ENCODE results near the gene NIF3L1.

Gene NIF3L1, protein sequence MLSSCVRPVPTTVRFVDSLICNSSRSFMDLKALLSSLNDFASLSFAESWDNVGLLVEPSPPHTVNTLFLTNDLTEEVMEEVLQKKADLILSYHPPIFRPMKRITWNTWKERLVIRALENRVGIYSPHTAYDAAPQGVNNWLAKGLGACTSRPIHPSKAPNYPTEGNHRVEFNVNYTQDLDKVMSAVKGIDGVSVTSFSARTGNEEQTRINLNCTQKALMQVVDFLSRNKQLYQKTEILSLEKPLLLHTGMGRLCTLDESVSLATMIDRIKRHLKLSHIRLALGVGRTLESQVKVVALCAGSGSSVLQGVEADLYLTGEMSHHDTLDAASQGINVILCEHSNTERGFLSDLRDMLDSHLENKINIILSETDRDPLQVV

GRCh38 chr2:200888704-200889625 is at the start of gene NIF3L1, which contains the start of gene PPIL3:
TSS of gene NIF3L1 (plus strand) at chr2:200889371. CDS start at chr2:200891944, 2,573 bp downstream.
TSS of gene PPIL3 (minus strand) at chr2:200889077. CDS start at chr2:200887615, 1,462 bp downstream.
- DNase-seq, result peak; percentile 94

DNA sequence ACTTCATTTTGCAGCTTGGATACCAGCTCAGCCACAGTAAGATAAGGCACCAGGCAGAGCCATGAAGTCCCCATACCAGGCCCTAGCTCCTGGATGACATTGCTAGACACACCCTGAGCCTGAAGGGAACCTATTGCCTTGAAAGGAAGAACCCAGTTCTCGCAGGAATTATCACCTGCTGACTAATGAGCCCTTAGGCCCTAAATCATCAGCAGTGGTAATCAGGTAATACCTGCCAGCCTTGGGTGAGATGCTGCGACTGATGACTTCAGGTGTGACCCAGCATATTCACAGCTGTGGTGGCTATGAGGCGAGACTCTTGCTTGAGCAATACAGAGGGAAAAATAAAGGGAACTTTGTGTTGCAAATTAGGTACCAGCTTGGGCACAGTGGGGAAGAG is 49.7 kb upstream of the NIF3L1 start:
- no peak for DNase-seq

DNA sequence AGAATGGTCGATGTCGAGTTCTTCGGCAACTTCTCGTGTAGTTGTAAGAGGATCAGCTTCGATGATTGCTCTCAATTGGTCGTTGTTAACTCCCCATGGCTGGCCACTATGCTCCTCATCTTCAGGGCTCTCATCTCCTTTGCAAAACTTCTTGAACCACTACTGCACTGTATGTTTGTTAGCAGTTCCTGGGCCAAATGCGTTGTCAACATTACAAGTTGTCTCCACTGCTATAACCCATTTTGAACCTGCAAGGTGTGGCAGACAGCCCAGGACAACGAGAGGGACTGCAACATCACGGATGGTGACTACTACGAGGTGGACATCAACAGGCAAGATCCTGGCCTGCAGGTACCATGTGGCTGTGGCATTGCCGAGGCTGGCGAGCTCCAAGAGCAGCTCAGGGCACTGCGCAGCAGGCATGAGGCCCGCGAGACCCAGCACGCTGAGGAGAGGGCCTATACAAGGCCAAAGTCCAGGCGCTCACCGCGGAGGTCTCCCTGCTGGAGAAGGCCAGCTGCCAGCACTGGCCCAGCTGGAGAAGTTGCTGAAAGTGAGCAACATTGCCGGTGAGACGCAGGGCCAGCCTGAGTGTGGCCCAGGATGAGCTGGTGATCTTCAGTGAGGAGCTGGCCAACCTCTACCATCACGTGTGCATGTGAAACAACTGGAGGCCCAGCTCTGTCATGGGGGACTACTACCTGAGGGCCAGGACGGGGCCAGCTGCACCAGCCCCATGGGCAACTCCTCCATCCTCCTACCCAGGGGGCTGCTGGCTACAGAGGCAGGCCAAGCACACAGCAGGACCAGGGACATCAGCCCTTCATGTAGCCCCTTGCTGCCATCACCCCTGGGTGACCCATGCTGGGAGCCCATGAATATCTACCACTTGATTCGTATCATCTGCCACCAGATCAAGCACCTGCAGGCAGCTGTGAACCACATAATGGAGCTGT is 44.9 kb upstream of the NIF3L1 start:
- no peak for DNase-seq

DNA sequence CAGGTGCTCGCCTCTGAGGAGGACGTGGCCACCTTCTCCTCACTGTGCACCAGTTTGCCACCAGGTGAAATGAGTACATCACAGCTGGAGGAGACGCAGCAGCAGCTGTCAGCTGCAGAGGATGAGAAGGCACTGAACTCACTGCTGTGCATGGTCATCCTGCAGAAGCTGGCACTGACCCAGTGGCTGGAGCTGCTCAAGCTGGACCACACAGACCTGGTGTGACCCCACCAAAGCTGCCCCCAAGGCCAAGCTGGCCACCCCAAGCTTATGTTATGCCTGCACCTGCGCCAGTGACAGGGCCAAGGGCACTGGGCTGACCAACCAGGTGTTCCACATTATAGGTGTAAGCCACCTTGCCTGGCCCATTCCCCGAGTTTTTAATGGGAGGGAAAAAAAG is 44.0 kb upstream of the NIF3L1 start:
- DNase-seq, result no peak

DNA sequence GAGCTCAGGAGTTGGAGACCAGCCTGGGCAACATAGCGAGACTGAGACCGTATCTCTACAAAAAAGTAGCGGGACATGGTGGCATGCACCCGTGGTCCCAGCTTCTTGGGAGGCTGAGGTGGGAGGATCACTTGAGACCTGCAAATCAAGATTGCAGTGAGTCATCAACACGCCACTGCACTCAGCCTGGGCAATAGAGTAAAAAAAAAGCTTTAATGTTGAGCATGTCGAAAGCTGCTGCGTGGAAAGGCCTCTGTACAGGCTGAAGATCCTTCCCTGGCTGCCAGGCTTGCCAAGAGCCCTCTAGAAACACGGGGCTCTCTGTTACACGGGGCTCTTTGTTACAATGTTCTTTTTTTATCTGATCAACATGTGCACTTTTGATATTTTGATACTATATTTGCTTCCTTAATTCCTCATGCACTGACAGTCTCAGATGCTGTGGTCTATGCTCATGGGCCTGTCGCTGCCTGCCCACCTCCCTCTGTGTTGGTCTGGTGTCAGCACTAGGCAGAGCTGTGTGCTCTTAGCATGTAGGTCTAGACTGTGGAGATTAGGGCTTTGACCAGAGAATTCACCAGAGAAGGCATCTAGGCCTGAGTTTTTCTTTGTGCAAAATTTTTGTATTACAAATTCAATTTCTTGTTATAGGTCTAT is 43.4 kb upstream of the NIF3L1 start:
- DNase-seq, result no peak

- no peak for DNase-seq
Observed at GRCh38 chr2:200847269-200847668, 41.9 kb upstream of the NIF3L1 start.

- no peak for DNase-seq
Observed at GRCh38 chr2:200847939-200848338, 41.2 kb upstream of the NIF3L1 start.

DNA sequence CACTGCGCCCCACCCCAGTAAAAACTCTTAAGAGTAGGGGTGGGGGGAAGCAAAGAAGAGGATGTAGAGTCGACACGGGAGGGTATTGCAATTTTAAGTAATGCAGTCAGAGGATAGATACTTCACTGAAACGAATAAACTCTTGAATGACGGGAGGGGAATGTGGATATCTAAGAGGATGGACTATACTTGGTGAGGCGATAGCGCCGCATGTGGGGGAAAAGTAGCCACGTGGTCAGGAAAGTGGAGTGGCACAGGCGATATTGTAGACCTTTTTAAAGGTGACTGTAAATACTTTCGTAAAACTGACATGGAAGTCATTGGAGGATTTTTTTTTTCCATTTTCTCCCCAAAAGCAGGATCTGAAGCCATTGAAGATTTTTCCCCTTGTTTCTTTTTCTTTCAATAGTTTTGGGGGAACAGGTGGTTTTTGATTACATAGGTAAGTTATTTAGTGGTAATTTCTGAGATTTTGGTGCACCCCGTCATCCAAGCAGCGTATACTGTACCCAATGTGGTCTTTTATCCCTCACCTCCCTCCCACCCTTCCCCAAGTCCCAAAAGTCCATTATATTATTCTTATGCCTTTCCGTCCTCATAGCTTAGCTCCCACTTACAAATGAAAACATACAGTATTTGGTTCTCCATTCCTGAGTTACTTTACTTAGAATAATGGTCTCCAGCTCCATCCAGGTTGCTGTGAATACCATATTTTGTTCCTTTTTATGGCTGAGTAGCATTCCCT is 38.5 kb upstream of the NIF3L1 start:
- no peak for DNase-seq

- DNase-seq, result no peak
Observed at GRCh38 chr2:200851398-200852248, 37.5 kb upstream of the NIF3L1 start.

GRCh38 chr2:200852605-200853004 is 36.6 kb upstream of the NIF3L1 start:
- no peak for DNase-seq

DNA sequence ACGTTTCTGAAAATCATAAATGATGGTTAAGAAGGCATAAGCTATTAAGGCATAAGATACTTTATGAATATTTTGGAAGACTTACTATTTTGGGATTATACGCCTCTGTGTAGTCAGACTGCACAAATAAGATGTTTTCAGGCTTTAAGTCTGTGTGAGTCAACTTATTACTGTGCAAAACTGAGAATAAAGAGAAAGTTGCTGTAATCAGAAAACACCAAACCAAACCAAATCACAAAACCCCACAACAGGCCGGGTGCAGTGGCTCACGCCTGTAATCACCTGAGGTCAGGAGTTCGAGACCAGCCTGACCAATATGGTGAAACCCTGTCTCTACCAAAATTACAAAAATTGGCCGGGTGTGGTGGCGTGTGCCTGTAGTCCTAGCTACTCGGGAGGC is 32.4 kb upstream of the NIF3L1 start:
- no peak for DNase-seq

DNA sequence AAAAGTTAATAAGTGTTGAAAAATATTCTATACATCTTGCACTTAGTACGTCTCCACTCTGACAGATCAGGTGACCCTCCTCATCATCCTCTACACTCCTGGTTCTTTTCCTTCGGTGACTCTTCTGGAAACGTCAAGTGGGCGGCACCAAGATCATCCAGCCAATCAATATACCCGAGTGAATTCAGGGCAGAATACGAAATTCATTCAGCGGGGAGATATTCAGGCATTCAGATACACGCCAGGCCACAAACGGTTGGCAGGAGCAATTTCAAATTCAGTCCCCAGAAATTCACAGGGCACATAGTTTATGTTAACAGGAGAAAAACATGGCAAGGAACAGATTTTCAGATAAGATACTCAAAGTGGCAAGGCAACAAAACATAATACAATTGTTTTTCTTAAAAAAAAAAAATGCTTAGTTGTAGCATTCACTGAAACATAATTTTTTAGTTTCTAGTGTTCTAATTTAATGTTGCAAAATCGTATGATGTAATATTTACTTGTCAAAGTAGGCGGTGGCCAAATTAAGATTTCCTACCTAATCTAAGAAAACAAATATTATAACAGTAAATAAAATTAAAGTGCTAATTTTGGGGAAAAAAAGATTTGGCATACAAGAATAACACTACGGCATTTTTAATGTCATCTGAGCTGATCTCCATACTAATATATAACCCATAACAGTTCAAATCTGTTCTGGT is 28.9 kb upstream of the NIF3L1 start:
- DNase-seq, result no peak

GRCh38 chr2:200861617-200862155 is 27.5 kb upstream of the NIF3L1 start:
- DNase-seq, result no peak

- peak; percentile 51 for DNase-seq
Observed at GRCh38 chr2:200862532-200863000, 26.6 kb upstream of the NIF3L1 start.

- DNase-seq, result peak; percentile 42
Observed at GRCh38 chr2:200863782-200864175, 25.4 kb upstream of the NIF3L1 start.

DNA sequence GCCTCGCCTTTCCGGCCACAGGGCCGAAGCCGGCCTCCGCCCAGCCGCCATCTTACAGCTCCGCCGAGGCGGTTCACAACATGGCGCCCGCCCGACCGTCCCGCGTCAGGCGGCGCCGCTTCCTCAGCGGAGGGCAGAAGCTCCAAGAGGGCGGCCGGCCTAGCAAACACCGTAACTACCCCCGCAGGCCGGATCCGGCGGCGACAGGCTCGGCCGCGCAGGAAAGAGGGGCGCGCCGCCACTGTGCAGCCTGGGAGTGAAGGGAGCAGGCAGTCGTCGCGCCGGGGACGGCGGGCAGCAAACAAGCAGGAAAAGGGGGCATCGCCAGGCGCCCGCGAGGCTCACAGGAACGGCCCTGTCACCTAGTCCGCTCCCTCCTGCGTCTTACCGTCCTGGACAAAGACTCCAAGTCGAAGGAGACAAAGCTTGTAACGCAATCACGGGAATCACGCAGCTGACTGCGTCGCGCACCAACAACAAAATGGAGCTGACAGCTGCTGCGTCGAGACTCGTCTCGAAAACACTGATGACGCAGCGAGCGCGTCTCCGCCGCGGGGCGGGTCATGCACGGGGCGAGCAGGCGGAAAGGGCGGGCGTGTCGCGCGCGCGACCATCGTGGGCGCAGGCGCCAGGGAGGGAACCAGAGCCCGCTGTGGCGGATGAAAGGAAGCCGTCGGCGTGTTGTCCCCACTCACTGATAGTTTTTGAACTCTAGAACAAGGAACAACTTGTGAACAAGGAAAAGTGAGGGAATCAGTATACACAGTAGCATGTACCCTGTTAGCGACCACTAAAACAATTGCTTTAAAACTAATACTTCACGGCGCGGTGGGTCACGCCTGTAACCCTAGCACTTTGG is 24.8 kb upstream of the NIF3L1 start, which contains the start of gene CLK1:
TSS of gene CLK1 (minus strand) at position 483 of the 859 bp plus-strand sequence. CDS start 2,796 bp downstream, outside the sequence.
- peak; percentile 98 for DNase-seq

DNA sequence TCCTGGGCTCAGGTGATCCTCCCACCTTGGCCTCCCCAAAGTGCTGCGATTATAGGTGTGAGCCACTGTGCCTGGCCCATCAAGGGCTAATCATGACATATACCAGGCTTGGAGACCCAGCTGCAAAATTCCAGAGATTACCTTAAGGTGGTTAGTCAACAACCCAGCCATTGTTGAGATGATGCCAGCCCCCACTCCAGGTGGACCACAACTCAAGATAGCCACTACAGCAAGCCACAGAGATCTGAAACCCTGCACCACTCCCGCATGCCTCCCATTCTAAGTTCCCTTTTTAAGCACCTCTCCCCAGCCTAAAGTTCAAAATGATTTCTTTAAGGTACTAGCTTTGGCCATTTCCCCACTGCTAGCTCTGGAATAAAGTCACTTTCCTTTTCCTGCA is 20.2 kb upstream of the NIF3L1 start:
- no peak for DNase-seq

GRCh38 chr2:200871151-200871550 is 18.0 kb upstream of the NIF3L1 start:
- DNase-seq, result no peak
